HL-60 (cell line): ENCODE data around the gene ATE1.

Experiments
- DNase-seq, 2 experiments: peaks; one replicate each; pipeline ENCODE4 v3.0.0-alpha.2; 2010 to 2020; ENCODE audit warnings: low read depth in 1 of 2, low spot score in 1 of 2
- H3K27ac ChIP-seq: fragments of 250-450 bp; sonication (Bioruptor Pico); replicated peaks from 2 replicates; pipeline ENCODE4 v1.5.1; 2020; ENCODE audit warnings: mild to moderate bottlenecking, moderate library complexity
- H3K27me3 ChIP-seq: fragments of 250-450 bp; sonication (Bioruptor Pico); 2 replicates; pipeline ENCODE4 v1.5.1; 2021; ENCODE audit warnings: mild to moderate bottlenecking, moderate library complexity; ENCODE audit not compliant: insufficient read depth, poor library complexity, severe bottlenecking
- H3K4me3 ChIP-seq: replicated peaks from 2 replicates; pipeline ENCODE4 v1.5.1; 2011; ENCODE audit warnings: mild to moderate bottlenecking, control low read depth, low read length; ENCODE audit not compliant: insufficient read depth
- CTCF ChIP-seq: IDR thresholded peaks from one replicate; pipeline ENCODE4 v1.5.1; 2011; ENCODE audit warnings: low read length, control low read depth, inconsistent platforms; ENCODE audit not compliant: insufficient read depth
- GABPA ChIP-seq: IDR thresholded peaks from 2 replicates; pipeline ENCODE4 v1.6.1; 2012; ENCODE audit warnings: low read depth
- POLR2AphosphoS5 ChIP-seq: IDR thresholded peaks from 2 replicates; pipeline ENCODE4 v1.6.1; 2012; ENCODE audit warnings: low read depth
- REST ChIP-seq: IDR thresholded peaks from 2 replicates; pipeline ENCODE4 v1.6.1; 2012; ENCODE audit warnings: low read depth; ENCODE audit not compliant: insufficient replicate concordance
- SPI1 ChIP-seq: IDR thresholded peaks from 2 replicates; pipeline ENCODE4 v1.6.1; 2012; ENCODE audit warnings: low read depth, mild to moderate bottlenecking, borderline replicate concordance

ATE1 gene

GRCh38 chr10:121854809-121855445 lies 72.9 kb downstream of the ATE1 start:
- Histone ChIP-seq H3K27me3 (no peaks in the 10 kb centered on the region), H3K4me3 (no peak overlapping the region), H3K27ac (peak overlapping the region; percentile 73)
- TF ChIP-seq SPI1: no peak
- TF ChIP-seq GABPA: no peak
- TF ChIP-seq POLR2AphosphoS5: peak; percentile 42; the same call in 1 of the 2 replicates
- DNase-seq: peak; percentile 44 to 84

- Histone ChIP-seq H3K4me3 (no peak overlapping the region), H3K27ac (peak overlapping the region; percentile 73), H3K27me3 (no peaks in the 10 kb centered on the region)
- no peak for DNase-seq
- no peak for TF ChIP-seq REST
- no peak for TF ChIP-seq CTCF
- TF ChIP-seq GABPA: no peak
- no peak for TF ChIP-seq POLR2AphosphoS5
- TF ChIP-seq SPI1: no peak
Observed at GRCh38 chr10:121853950-121854349, 73.9 kb downstream of the ATE1 start.

- no peak overlapping the region for H3K4me3 ChIP-seq
- TF ChIP-seq REST: no peak
- no peak for DNase-seq
- no peaks in the 10 kb centered on the region for H3K27me3 ChIP-seq
- H3K27ac ChIP-seq: no peak overlapping the region
Observed at GRCh38 chr10:121851786-121852185, 76.0 kb downstream of the ATE1 start.

GRCh38 chr10:121848082-121848481 lies 79.7 kb downstream of the ATE1 start:
- H3K4me3 ChIP-seq: no peak overlapping the region
- TF ChIP-seq POLR2AphosphoS5: no peak
- TF ChIP-seq GABPA: no peak
- no peak for TF ChIP-seq CTCF
- no peak for TF ChIP-seq SPI1
- TF ChIP-seq REST: no peak
- H3K27ac ChIP-seq: no peak overlapping the region
- DNase-seq: no peak
- no peaks in the 10 kb centered on the region for H3K27me3 ChIP-seq
